B cell (primary cell): ENCODE data around the gene EXD1. TPM values are rescaled to one million over a fixed set of nuclear protein-coding genes. Genes with fewer than 3 reads are reported as not detected.
"Not testable (repeated sequence)": the region's sequence is repeated elsewhere in the genome, so short reads cannot be mapped to it uniquely, and the experiment has no call there.

Experiments
- ATAC-seq: fragments of 200-7000 bp; cut with Tn5 transposase; one replicate; pipeline ENCODE4 v1.10.0; 2021; ENCODE audit warnings: low read depth, mild to moderate bottlenecking, moderate number of reproducible peaks, moderate library complexity
- CTCF ChIA-PET: fragments of 350-600 bp; sonication (Branson Sonifier 250); formaldehyde crosslinking; loops from one replicate; lab custom pipeline; 2021; ENCODE audit warnings: antibody characterized with exemption, inconsistent platforms; lab: Charles Lee
- POLR2A ChIA-PET: fragments of 350-600 bp; sonication (Branson Sonifier 250); formaldehyde crosslinking; loops from one replicate; lab custom pipeline; 2021; ENCODE audit warnings: antibody characterized with exemption; lab: Charles Lee
- DNase-seq: peaks from one replicate; pipeline ENCODE4 v3.0.0; 2013
- H2AFZ ChIP-seq: 2 replicates; pipeline ENCODE4 v1.6.1; 2012; ENCODE audit warnings: mild to moderate bottlenecking, low read depth, low read length; ENCODE audit not compliant: insufficient read depth, poor library complexity, severe bottlenecking
- H3K27ac ChIP-seq, 2 donors: 1 replicate in 1 of 2; 2 replicates in 1 of 2; pipeline ENCODE4 v1.5.1; 2012 to 2013; ENCODE audit warnings: low read length in 2 of 2, mild to moderate bottlenecking in 2 of 2, moderate library complexity in 1 of 2
- H3K27me3 ChIP-seq, 4 experiments: fragments of 200-600 bp in 1 of 4; sonication (generic) in 1 of 4; replicated peaks in 1 of 4; 1 replicate in 2 of 4; 2 replicates in 2 of 4; pipeline versions ENCODE4 v1.6.1 to v1.7.0; 2013 to 2016; ENCODE audit warnings: low read length in 3 of 4, mild to moderate bottlenecking in 2 of 4, mixed read lengths in 1 of 4, moderate library complexity in 1 of 4; ENCODE audit not compliant: insufficient read depth in 4 of 4, control insufficient read depth in 3 of 4; ENCODE audit errors: control extremely low read depth in 1 of 4
- H3K36me3 ChIP-seq, 2 experiments: replicated peaks in 1 of 2; 1 replicate in 1 of 2; 2 replicates in 1 of 2; pipeline versions ENCODE4 v1.6.1 to v1.7.1; 2013; ENCODE audit warnings: low read length in 1 of 2; ENCODE audit not compliant: insufficient read depth in 2 of 2, control insufficient read depth in 1 of 2; ENCODE audit errors: control extremely low read depth in 1 of 2, extremely low read depth in 1 of 2
- H3K4me1 ChIP-seq, 2 donors: fragments of 200-600 bp in 1 of 2; sonication (generic) in 1 of 2; 1 replicate in 1 of 2; 2 replicates in 1 of 2; pipeline versions ENCODE4 v1.5.1 to v1.6.1; 2013 to 2017; ENCODE audit warnings: low read length in 2 of 2; ENCODE audit not compliant: control insufficient read depth in 2 of 2, insufficient read depth in 2 of 2
- H3K4me2 ChIP-seq: replicated peaks from 2 replicates; pipeline ENCODE3; 2012; ENCODE audit warnings: mild to moderate bottlenecking, low read depth, low read length; ENCODE audit not compliant: poor library complexity, severe bottlenecking
- H3K4me3 ChIP-seq, 5 experiments: fragments of 200-600 bp in 1 of 5; sonication (generic) in 1 of 5; 1 replicate in 3 of 5; 2 replicates in 2 of 5; pipeline versions ENCODE4 v1.5.1 to v1.7.0; 2011 to 2016; ENCODE audit warnings: low read length in 4 of 5, mild to moderate bottlenecking in 4 of 5, low read depth in 2 of 5, control low read depth in 1 of 5, moderate library complexity in 1 of 5; ENCODE audit not compliant: insufficient read depth in 1 of 5; ENCODE audit errors: control extremely low read depth in 1 of 5, extremely low read depth in 1 of 5
- H3K79me2 ChIP-seq: fragments of 200-600 bp; sonication (generic); one replicate; pipeline ENCODE4 v1.6.0; 2016; ENCODE audit warnings: low read length; ENCODE audit not compliant: control insufficient read depth, insufficient read depth
- H3K9ac ChIP-seq: fragments of 200-600 bp; sonication (generic); 2 replicates; pipeline ENCODE4 v1.6.1; 2017; ENCODE audit warnings: mild to moderate bottlenecking, low read length, moderate library complexity
- H3K9me3 ChIP-seq, 3 donors: one replicate each; pipeline versions ENCODE4 v1.6.1 to v1.7.1; 2013; ENCODE audit warnings: low read length in 2 of 3; ENCODE audit not compliant: control insufficient read depth in 2 of 3, insufficient read depth in 1 of 3; ENCODE audit errors: control extremely low read depth in 1 of 3
- H4K20me1 ChIP-seq: 2 replicates; pipeline ENCODE4 v1.6.0; 2012; ENCODE audit warnings: mild to moderate bottlenecking, low read length; ENCODE audit not compliant: insufficient read depth, control insufficient read depth, poor library complexity, severe bottlenecking
- H3K27ac Mint-ChIP-seq: one replicate; pipeline ENCODE4 v1.8.0; 2021; ENCODE audit warnings: mixed read lengths
- H3K27me3 Mint-ChIP-seq: one replicate; pipeline ENCODE4 v1.8.0; 2021; ENCODE audit warnings: mixed read lengths
- H3K4me1 Mint-ChIP-seq: one replicate; pipeline ENCODE4 v1.8.0; 2021; ENCODE audit warnings: mixed read lengths
- H3K4me3 Mint-ChIP-seq: one replicate; pipeline ENCODE4 v1.8.0; 2021; ENCODE audit warnings: mixed read lengths
- H3K9me3 Mint-ChIP-seq: one replicate; pipeline ENCODE4 v1.8.0; 2022; ENCODE audit warnings: mixed read lengths; ENCODE audit not compliant: insufficient read depth
- EZH2 ChIP-seq: IDR thresholded peaks from 2 replicates; pipeline ENCODE4 v1.6.1; 2012; ENCODE audit warnings: borderline replicate concordance, low read depth, mild to moderate bottlenecking, moderate library complexity, low read length; ENCODE audit not compliant: insufficient read depth, poor library complexity, severe bottlenecking
- WGBS: methylation state at CpG from one replicate; pipeline ENCODE4 v1.1.5; 2013; ENCODE audit warnings: missing lambda C conversion rate; ENCODE audit not compliant: insufficient coverage; 5-methylcytosine and 5-hydroxymethylcytosine counted together
- intact Hi-C: fragments of 100-400 bp; cut with micrococcal nuclease; formaldehyde crosslinking; loops from one replicate; pipeline ENCODE4 v1.10.0; 2022
- polyA plus RNA-seq: library from polyadenylated mRNA; depleted of rRNA; stranded (reverse); fragments of >200 nt; gene quantifications from 2 replicates; pipeline ENCODE4 v1.2.3, GENCODE V29; 2012
- total RNA-seq, 2 donors: library from RNA; stranded (reverse); fragments of 120-200 nt in 1 of 2; gene quantifications; 1 replicate in 1 of 2; 2 replicates in 1 of 2; pipeline versions ENCODE4 v1.2.3 to v1.2.4, GENCODE V29; 2013 to 2022
- TF ChIP-seq, protein P1 (sequence below): fragments of 200-600 bp; IDR thresholded peaks from one replicate; pipeline ENCODE4 v1.8.0; 2022; ENCODE audit warnings: antibody characterized with exemption, mild to moderate bottlenecking

EXD1 gene
- total and polyA plus RNA-seq, 2 donors (not counting 1 experiment from before 2014, with no cell fraction given), result not detected

DNA sequence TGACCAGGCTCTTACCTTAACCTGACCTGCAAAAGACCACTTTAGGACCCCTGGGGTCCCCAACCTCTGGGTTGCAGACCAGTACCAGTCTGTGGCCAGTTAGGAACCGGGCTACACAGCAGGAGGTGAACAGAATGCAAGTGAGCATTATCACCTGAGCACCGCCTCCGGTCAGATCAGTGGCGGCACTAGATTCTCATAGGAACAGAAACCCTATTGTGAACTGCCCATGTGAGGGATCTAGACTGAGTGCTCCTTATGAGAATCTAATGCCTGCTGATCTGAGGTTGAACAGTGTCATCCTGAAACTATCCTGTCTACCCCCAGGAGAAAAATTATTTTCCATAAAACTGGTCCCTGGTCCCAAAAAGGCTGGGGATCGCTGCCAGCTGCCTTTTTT is 20.9 kb upstream of the EXD1 start:
- Histone ChIP-seq H3K4me3 (no peak overlapping the region), H2AFZ (no peak overlapping the region), H3K27ac (no peak overlapping the region), H3K4me2 (no peak overlapping the region), H3K36me3 (peaks cover 2% of the 10 kb centered on the region in 2 experiments), H3K27me3 (no peaks in the 10 kb centered on the region), H3K4me1 (peaks cover 8 to 14% of the 10 kb centered on the region in 2 donors), H3K9ac (no peak overlapping the region), H3K9me3 (no peaks in the 10 kb centered on the region), H4K20me1 (no peaks in the 10 kb centered on the region), H3K79me2 (no peaks in the 10 kb centered on the region)
- no peak overlapping the region for H3K27ac Mint-ChIP-seq
- POLR2A ChIA-PET, result no interaction called here
- ATAC-seq (no peak), DNase-seq (no peak)
- CTCF ChIA-PET, result no interaction called here
- no peaks in the 10 kb centered on the region for H3K9me3 Mint-ChIP-seq
- peaks cover 11% of the 10 kb centered on the region for H3K4me1 Mint-ChIP-seq
- no peak overlapping the region for H3K4me3 Mint-ChIP-seq
- intact Hi-C loops, result no loop called here
- H3K27me3 Mint-ChIP-seq, result no peaks in the 10 kb centered on the region
- 95% methylated on average over 4 of the region's 5 CpGs for WGBS
- TF ChIP-seq, protein P1, sequence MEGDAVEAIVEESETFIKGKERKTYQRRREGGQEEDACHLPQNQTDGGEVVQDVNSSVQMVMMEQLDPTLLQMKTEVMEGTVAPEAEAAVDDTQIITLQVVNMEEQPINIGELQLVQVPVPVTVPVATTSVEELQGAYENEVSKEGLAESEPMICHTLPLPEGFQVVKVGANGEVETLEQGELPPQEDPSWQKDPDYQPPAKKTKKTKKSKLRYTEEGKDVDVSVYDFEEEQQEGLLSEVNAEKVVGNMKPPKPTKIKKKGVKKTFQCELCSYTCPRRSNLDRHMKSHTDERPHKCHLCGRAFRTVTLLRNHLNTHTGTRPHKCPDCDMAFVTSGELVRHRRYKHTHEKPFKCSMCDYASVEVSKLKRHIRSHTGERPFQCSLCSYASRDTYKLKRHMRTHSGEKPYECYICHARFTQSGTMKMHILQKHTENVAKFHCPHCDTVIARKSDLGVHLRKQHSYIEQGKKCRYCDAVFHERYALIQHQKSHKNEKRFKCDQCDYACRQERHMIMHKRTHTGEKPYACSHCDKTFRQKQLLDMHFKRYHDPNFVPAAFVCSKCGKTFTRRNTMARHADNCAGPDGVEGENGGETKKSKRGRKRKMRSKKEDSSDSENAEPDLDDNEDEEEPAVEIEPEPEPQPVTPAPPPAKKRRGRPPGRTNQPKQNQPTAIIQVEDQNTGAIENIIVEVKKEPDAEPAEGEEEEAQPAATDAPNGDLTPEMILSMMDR, result no peak
- TF ChIP-seq EZH2, result no peak

DNA sequence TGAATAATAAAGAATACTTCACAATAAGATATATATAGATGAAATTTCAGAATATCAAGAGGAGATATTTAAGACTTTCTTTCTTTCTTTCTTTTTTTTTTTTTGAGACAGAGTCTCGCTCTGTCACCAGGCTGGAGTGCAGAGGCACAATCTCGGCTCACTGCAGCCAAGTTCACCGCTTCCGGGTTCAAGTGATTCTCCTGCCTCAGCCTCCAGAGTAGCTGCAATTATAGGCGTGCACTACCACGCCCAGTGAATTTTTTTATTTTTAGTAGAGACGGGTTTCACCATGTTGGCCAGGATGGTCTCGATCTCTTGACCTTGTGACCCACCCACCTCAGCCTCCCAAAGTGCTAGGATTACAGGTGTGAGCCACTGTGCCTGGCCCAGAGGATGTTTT is 20.2 kb upstream of the EXD1 start:
- H2AFZ ChIP-seq, H3K27ac ChIP-seq, H3K4me2 ChIP-seq, ATAC-seq, DNase-seq, CTCF ChIA-PET, H3K27ac Mint-ChIP-seq, H3K36me3 ChIP-seq, H4K20me1 ChIP-seq, H3K9me3 Mint-ChIP-seq, POLR2A ChIA-PET, H3K9me3 ChIP-seq, H3K27me3 Mint-ChIP-seq, H3K9ac ChIP-seq, H3K4me3 ChIP-seq, H3K27me3 ChIP-seq, H3K79me2 ChIP-seq, H3K4me3 Mint-ChIP-seq, intact Hi-C loops: not testable (repeated sequence)
- H3K4me1 ChIP-seq, result peaks cover 8 to 14% of the 10 kb centered on the region in 2 donors
- H3K4me1 Mint-ChIP-seq, result peaks cover 11% of the 10 kb centered on the region
- 82% methylated on average over 4 of the region's 8 CpGs for WGBS
